22Rv1 (cell line): ENCODE measurements around the gene ARHGAP40.

ENCODE experiments used
- CTCF ChIP-seq: fragments of 450-650 bp; IDR thresholded peaks from 2 replicates; pipeline ENCODE4 v1.5.1; 2017; ENCODE audit warnings: mild to moderate bottlenecking
- ZFX ChIP-seq: fragments of 450-650 bp; IDR thresholded peaks from 2 replicates; pipeline ENCODE4 v1.6.1; 2017; ENCODE audit warnings: antibody characterized with exemption, borderline replicate concordance

GRCh38 chr20:38602185-38602581, 574 bp downstream of the ARHGAP40 start:
- TF ChIP-seq CTCF, result no peak
- TF ChIP-seq ZFX, result no peak
